Breast epithelium (tissue), 3 donors: ENCODE results near the gene PSMB5.

Source experiments
- POLR2A ChIP-seq: fragments of 450-650 bp; IDR thresholded peaks from one replicate; pipeline ENCODE4 v1.6.1; 2016; ENCODE audit warnings: antibody characterized with exemption, mild to moderate bottlenecking, moderate library complexity
- POLR2AphosphoS5 ChIP-seq, 3 donors: sonication (generic); formaldehyde crosslinking; IDR thresholded peaks; one replicate each; pipeline ENCODE4 v1.6.1; 2017; ENCODE audit warnings: antibody characterized with exemption in 3 of 3
- TF ChIP-seq, protein P1 (sequence below), 3 donors: fragments of 450-650 bp; IDR thresholded peaks; one replicate each; pipeline ENCODE4 v1.5.1; 2016 to 2017; ENCODE audit warnings: antibody characterized with exemption in 3 of 3, mild to moderate bottlenecking in 3 of 3, moderate library complexity in 3 of 3

DNA sequence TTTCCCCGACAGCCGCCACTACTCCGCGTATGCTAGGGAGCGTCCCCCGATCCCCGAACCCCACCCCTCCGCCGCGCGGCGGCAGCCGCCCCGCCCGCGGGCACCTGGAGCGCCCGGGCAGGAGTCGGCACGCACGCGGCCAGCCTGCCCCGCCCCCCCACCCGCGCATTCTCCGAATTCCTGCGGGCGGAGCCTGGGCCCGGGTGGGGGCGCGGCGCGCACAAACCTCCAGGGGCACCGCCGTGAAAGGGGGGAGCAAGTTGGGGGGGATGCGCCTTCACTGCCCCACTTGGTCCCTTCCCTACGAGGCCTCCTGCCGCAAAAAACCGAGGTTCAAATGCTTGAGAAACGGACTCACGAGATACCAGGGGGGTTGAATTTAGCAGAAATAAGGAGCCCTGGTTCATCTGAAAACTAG, 54.0 kb downstream of the PSMB5 start:
- TF ChIP-seq POLR2A (no peak), POLR2AphosphoS5 (IDR thresholded peaks at IDR 0.05) (no peak)
- TF ChIP-seq, protein P1, sequence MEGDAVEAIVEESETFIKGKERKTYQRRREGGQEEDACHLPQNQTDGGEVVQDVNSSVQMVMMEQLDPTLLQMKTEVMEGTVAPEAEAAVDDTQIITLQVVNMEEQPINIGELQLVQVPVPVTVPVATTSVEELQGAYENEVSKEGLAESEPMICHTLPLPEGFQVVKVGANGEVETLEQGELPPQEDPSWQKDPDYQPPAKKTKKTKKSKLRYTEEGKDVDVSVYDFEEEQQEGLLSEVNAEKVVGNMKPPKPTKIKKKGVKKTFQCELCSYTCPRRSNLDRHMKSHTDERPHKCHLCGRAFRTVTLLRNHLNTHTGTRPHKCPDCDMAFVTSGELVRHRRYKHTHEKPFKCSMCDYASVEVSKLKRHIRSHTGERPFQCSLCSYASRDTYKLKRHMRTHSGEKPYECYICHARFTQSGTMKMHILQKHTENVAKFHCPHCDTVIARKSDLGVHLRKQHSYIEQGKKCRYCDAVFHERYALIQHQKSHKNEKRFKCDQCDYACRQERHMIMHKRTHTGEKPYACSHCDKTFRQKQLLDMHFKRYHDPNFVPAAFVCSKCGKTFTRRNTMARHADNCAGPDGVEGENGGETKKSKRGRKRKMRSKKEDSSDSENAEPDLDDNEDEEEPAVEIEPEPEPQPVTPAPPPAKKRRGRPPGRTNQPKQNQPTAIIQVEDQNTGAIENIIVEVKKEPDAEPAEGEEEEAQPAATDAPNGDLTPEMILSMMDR (IDR thresholded peaks at IDR 0.05) = no peak
